IMR-90 (cell line): ENCODE results near the gene DGKG. TPM values are rescaled to one million over a fixed set of nuclear protein-coding genes. Genes with fewer than 3 reads are reported as not detected.

Source experiments
- ATAC-seq: fragments of 200-7000 bp; cut with Tn5 transposase; 2 replicates; pipeline ENCODE4 v1.9.1; 2020; ENCODE audit warnings: low read depth, mild to moderate bottlenecking, moderate library complexity
- BruUV-seq: library from RNA; stranded (reverse); fragments of 400-500 nt; replicated peaks from 2 replicates; lab custom pipeline; 2021; lab: Mats Ljungman, UMichigan
- CTCF ChIA-PET: fragments of 300-600 bp; formaldehyde crosslinking; extraction: SDS; loops from one replicate; lab custom pipeline; 2021; ENCODE audit warnings: antibody characterized with exemption; lab: Yijun Ruan, JAX
- POLR2A ChIA-PET: fragments of 300-600 bp; sonication (Branson Sonifier 250); formaldehyde crosslinking; loops from one replicate; lab custom pipeline; 2022; ENCODE audit warnings: antibody characterized with exemption; ENCODE audit not compliant: unreplicated experiment; lab: Charles Lee
- DNase-seq: peaks from one replicate; pipeline ENCODE4 v3.0.0; 2013
- H2AFZ ChIP-seq: replicated peaks from 2 replicates; pipeline ENCODE3; 2013; ENCODE audit warnings: low read length, mild to moderate bottlenecking; ENCODE audit not compliant: poor library complexity
- H2AK5ac ChIP-seq: 2 replicates; pipeline ENCODE4 v1.6.1; 2013; ENCODE audit warnings: low read depth, low read length, inconsistent platforms
- H2AK9ac ChIP-seq: replicated peaks from 2 replicates; pipeline ENCODE3; 2013; ENCODE audit warnings: mild to moderate bottlenecking, low read depth, low read length, moderate library complexity; ENCODE audit not compliant: poor library complexity
- H2BK120ac ChIP-seq: 2 replicates; pipeline ENCODE4 v1.6.1; 2013; ENCODE audit warnings: low read depth, low read length, inconsistent platforms
- H2BK15ac ChIP-seq: 3 replicates; pipeline ENCODE4 v1.6.1; 2013; ENCODE audit warnings: low read depth, low read length, inconsistent platforms
- H2BK20ac ChIP-seq: 2 replicates; pipeline ENCODE4 v1.6.1; 2013; ENCODE audit warnings: low read depth, mild to moderate bottlenecking, inconsistent platforms, low read length, moderate library complexity
- H2BK5ac ChIP-seq: 2 replicates; pipeline ENCODE4 v1.6.1; 2013; ENCODE audit warnings: mild to moderate bottlenecking, low read depth, low read length, inconsistent platforms; ENCODE audit not compliant: poor library complexity, severe bottlenecking
- H3K14ac ChIP-seq: replicated peaks from 2 replicates; pipeline ENCODE4 v1.6.1; 2013; ENCODE audit warnings: low read depth, low read length, inconsistent platforms
- H3K18ac ChIP-seq: 2 replicates; pipeline ENCODE4 v1.6.1; 2013; ENCODE audit warnings: low read depth, low read length, control low read depth
- H3K23ac ChIP-seq: 2 replicates; pipeline ENCODE4 v1.6.1; 2013; ENCODE audit warnings: low read depth, low read length, inconsistent platforms
- H3K27ac ChIP-seq: 2 replicates; pipeline ENCODE4 v1.5.1; 2013; ENCODE audit warnings: mild to moderate bottlenecking, control low read depth, low read length; ENCODE audit not compliant: insufficient read depth
- H3K27me3 ChIP-seq: 2 replicates; pipeline ENCODE4 v1.6.1; 2013; ENCODE audit warnings: low read length; ENCODE audit not compliant: control insufficient read depth, insufficient read depth
- H3K36me3 ChIP-seq: 2 replicates; pipeline ENCODE4 v1.6.1; 2013; ENCODE audit warnings: low read length, mixed read lengths; ENCODE audit not compliant: control insufficient read depth, insufficient read depth
- H3K4ac ChIP-seq: 2 replicates; pipeline ENCODE4 v1.6.1; 2013; ENCODE audit warnings: low read depth, low read length, inconsistent platforms
- H3K4me1 ChIP-seq: 2 replicates; pipeline ENCODE4 v1.6.1; 2013; ENCODE audit warnings: low read length, mixed read lengths; ENCODE audit not compliant: control insufficient read depth, insufficient read depth
- H3K4me2 ChIP-seq: 2 replicates; pipeline ENCODE4 v1.6.1; 2013; ENCODE audit warnings: low read depth, mild to moderate bottlenecking, control low read depth, low read length, moderate library complexity
- H3K4me3 ChIP-seq: 2 replicates; pipeline ENCODE4 v1.5.1; 2013; ENCODE audit warnings: low read depth, mild to moderate bottlenecking, control low read depth, low read length, moderate library complexity; ENCODE audit not compliant: insufficient read depth
- H3K56ac ChIP-seq: 2 replicates; pipeline ENCODE4 v1.6.1; 2013; ENCODE audit warnings: low read length, inconsistent platforms; ENCODE audit not compliant: insufficient read depth; ENCODE audit errors: extremely low read depth
- H3K79me1 ChIP-seq, 2 experiments: 2 replicates each; pipeline ENCODE4 v1.6.1; 2013; ENCODE audit warnings: low read length in 2 of 2, inconsistent platforms in 1 of 2, low read depth in 1 of 2
- H3K9ac ChIP-seq: 2 replicates; pipeline ENCODE4 v1.6.1; 2013; ENCODE audit warnings: low read depth, low read length, control low read depth
- H3K9me1 ChIP-seq: 2 replicates; pipeline ENCODE4 v1.6.1; 2013; ENCODE audit warnings: low read length, inconsistent platforms; ENCODE audit not compliant: insufficient read depth
- H3K9me3 ChIP-seq: 2 replicates; pipeline ENCODE4 v1.6.1; 2013; ENCODE audit warnings: low read length; ENCODE audit not compliant: control insufficient read depth, insufficient read depth
- H4K20me1 ChIP-seq: 2 replicates; pipeline ENCODE4 v1.6.1; 2013; ENCODE audit warnings: low read length, inconsistent platforms; ENCODE audit not compliant: insufficient read depth
- H4K5ac ChIP-seq: 2 replicates; pipeline ENCODE4 v1.6.1; 2013; ENCODE audit warnings: mild to moderate bottlenecking, low read depth, low read length, control low read depth
- H4K8ac ChIP-seq, 2 experiments: 2 replicates each; pipeline ENCODE4 v1.6.1; 2013; ENCODE audit warnings: low read depth in 2 of 2, low read length in 2 of 2, control low read depth in 1 of 2, inconsistent platforms in 1 of 2
- H4K91ac ChIP-seq: 2 replicates; pipeline ENCODE4 v1.6.1; 2013; ENCODE audit warnings: low read depth, low read length, inconsistent platforms; ENCODE audit not compliant: insufficient read depth
- BHLHE40 ChIP-seq: fragments of 150-350 bp; IDR thresholded peaks from 2 replicates; pipeline ENCODE4 v1.6.1; 2016; ENCODE audit warnings: mild to moderate bottlenecking, low read depth, low read length
- CTCF ChIP-seq: conservative IDR thresholded peaks from 2 replicates; pipeline ENCODE4 v1.5.1; 2012; ENCODE audit warnings: mild to moderate bottlenecking, low read depth, low read length, improper control_type of control experiment
- RCOR1 ChIP-seq: IDR thresholded peaks from 2 replicates; pipeline ENCODE4 v1.6.1; 2012; ENCODE audit warnings: mild to moderate bottlenecking, low read length, improper control_type of control experiment; ENCODE audit not compliant: insufficient replicate concordance
- SMC3 ChIP-seq: fragments of 150-350 bp; IDR thresholded peaks from 2 replicates; pipeline ENCODE4 v1.6.1; 2016; ENCODE audit warnings: low read depth, mild to moderate bottlenecking, antibody characterized with exemption, low read length, moderate library complexity
- WGBS, 2 experiments: methylation state at CpG; one replicate each; pipeline versions ENCODE4 v1.1.5 to v1.1.7; 2013; ENCODE audit warnings: missing lambda C conversion rate in 2 of 2; ENCODE audit not compliant: insufficient read length in 1 of 2; ENCODE audit errors: extremely low coverage in 2 of 2; 5-methylcytosine and 5-hydroxymethylcytosine counted together
- dilution Hi-C: fragments of 300-500 bp; cut with HindIII; formaldehyde crosslinking; loops from one replicate; pipeline ENCODE4 v1.14.3; 2018; ENCODE audit warnings: low sequenced_read_pairs; ENCODE audit not compliant: unreplicated experiment
- in situ Hi-C: fragments of 300-500 bp; cut with MboI; formaldehyde crosslinking; loops from 3 replicates; pipeline ENCODE4 v1.14.3; 2019; ENCODE audit warnings: low sequenced_read_pairs, inconsistent platforms, mixed read lengths
- intact Hi-C: fragments of 100-400 bp; cut with micrococcal nuclease; formaldehyde crosslinking; loops from 2 replicates; pipeline ENCODE4 v1.10.0; 2022
- polyA plus RNA-seq, 3 experiments: library from polyadenylated mRNA; depleted of rRNA; stranded (reverse); fragments of >200 nt; gene quantifications; 2 replicates each; pipeline ENCODE4 v1.2.3, GENCODE V29; 2012; ENCODE audit warnings: low replicate concordance in 1 of 3
- total RNA-seq: library from RNA; depleted of rRNA; stranded (reverse); fragments of >200 nt; gene quantifications from 2 replicates; pipeline ENCODE4 v1.2.3, GENCODE V29; 2012

DGKG gene
- total and polyA plus RNA-seq, 2 of the 4 experiments (the other 2 are of a cell fraction): 1.2 to 4.1 TPM

- no peaks in the 10 kb centered on the region for H3K4me1 ChIP-seq
- no peaks in the 10 kb centered on the region for H3K79me1 ChIP-seq
- H3K9me1 ChIP-seq: no peaks in the 10 kb centered on the region
- H4K20me1 ChIP-seq: no peaks in the 10 kb centered on the region
- H2AK5ac ChIP-seq: no peak overlapping the region
- no peak overlapping the region for H2BK5ac ChIP-seq
- CTCF ChIA-PET: interaction anchor here (0.6 kb wide), 1 partner anchor 401 kb away, joined by 6 read pairs; no protein-coding TSS in a partner anchor
- H3K56ac ChIP-seq: no peak overlapping the region
- no peak for DNase-seq
- TF ChIP-seq RCOR1: no peak
- TF ChIP-seq BHLHE40: no peak
- TF ChIP-seq CTCF: no peak
- no peak for TF ChIP-seq SMC3
- no peak overlapping the region for H3K27ac ChIP-seq
- no peak overlapping the region for H4K91ac ChIP-seq
- BruUV-seq: no TSS peak
- no peak overlapping the region for H3K4me3 ChIP-seq
- H4K5ac ChIP-seq: no peak overlapping the region
- H3K36me3 ChIP-seq: no peaks in the 10 kb centered on the region
- in situ Hi-C loops (no loop called here), intact Hi-C loops (no loop called here), dilution Hi-C loops (no loop called here)
- H3K23ac ChIP-seq: no peak overlapping the region
- peaks cover 40% of the 10 kb centered on the region for H3K27me3 ChIP-seq
- H3K4ac ChIP-seq: no peak overlapping the region
- H2AFZ ChIP-seq: no peak overlapping the region
- no peaks in the 10 kb centered on the region for H3K9me3 ChIP-seq
- WGBS, 2 experiments: no CpG with 5 or more reads among the region's 6 CpGs
- no peak overlapping the region for H3K18ac ChIP-seq
- no peak overlapping the region for H2BK15ac ChIP-seq
- H3K9ac ChIP-seq: no peak overlapping the region
- H4K8ac ChIP-seq: no peak overlapping the region
- ATAC-seq: no peak
- H3K4me2 ChIP-seq: no peak overlapping the region
- POLR2A ChIA-PET: no interaction called here
- H2BK20ac ChIP-seq: no peak overlapping the region
- no peak overlapping the region for H2BK120ac ChIP-seq
- no peak overlapping the region for H3K14ac ChIP-seq
- H2AK9ac ChIP-seq: no peak overlapping the region
Observed at GRCh38 chr3:186176373-186176990, 185.6 kb downstream of the DGKG start.
